Measurements from ENCODE around the gene GAPDHS. TPM values are rescaled to one million over a fixed set of nuclear protein-coding genes. Genes with fewer than 3 reads are reported as not detected.
A peak's percentile ranks its signal among the peaks of the same experiment; 100 is the strongest.

GAPDHS gene
- total RNA-seq, 1 donor from 2014 or later: not detected

- DNase-seq (ENCODE audit: low spot score): peak; percentile 93
- Mint-ChIP-seq H3K4me1 (peaks cover 7% of the 10 kb centered on the region), H3K27me3 (ENCODE audit: insufficient read depth, low read depth) (peaks cover 47% of the 10 kb centered on the region), H3K36me3 (no peaks in the 10 kb centered on the region), H3K27ac (no peak overlapping the region), H3K4me3 (peak overlapping the region; percentile 78), H3K9me3 (no peaks in the 10 kb centered on the region)
- Histone ChIP-seq H3K9ac (peak overlapping the region; percentile 31), H3K4me2 (peak overlapping the region; percentile 85), H3K79me2 (ENCODE audit: low read depth) (peaks cover 19% of the 10 kb centered on the region), H3K4me1 (peaks cover 4% of the 10 kb centered on the region), H2AFZ (replicated peaks) (peak overlapping the region; percentile 91), H3K4me3 (peak overlapping the region; percentile 74), H4K20me1 (ENCODE audit: low read depth) (no peaks in the 10 kb centered on the region), H3F3A (ENCODE audit: low read depth) (peaks cover 10% of the 10 kb centered on the region), H3K27me3 (peaks cover 28% of the 10 kb centered on the region), H3K27ac (peak overlapping the region; percentile 34), H3K9me3 (ENCODE audit: low read depth) (no peaks in the 10 kb centered on the region), H3K36me3 (no peaks in the 10 kb centered on the region)
- TF ChIP-seq EZH2 (IDR thresholded peaks at IDR 0.05) (peak; percentile 38), CTCF (IDR thresholded peaks at IDR 0.05) (peak; percentile 93), EZH2phosphoT487 (IDR thresholded peaks at IDR 0.05) (no peak)
These were observed 23.2 kb upstream of the GAPDHS start for GRCh38 chr19:35509861-35510625.

GRCh38 chr19:35510626-35510964, 22.7 kb upstream of the GAPDHS start:
- Histone ChIP-seq H3K4me3 (peak overlapping the region; percentile 74), H3K4me2 (peak overlapping the region; percentile 85), H4K20me1 (ENCODE audit: low read depth) (no peaks in the 10 kb centered on the region), H2AFZ (replicated peaks) (peak overlapping the region; percentile 91), H3K9me3 (ENCODE audit: low read depth) (no peaks in the 10 kb centered on the region), H3F3A (ENCODE audit: low read depth) (peaks cover 10% of the 10 kb centered on the region), H3K4me1 (peaks cover 4% of the 10 kb centered on the region), H3K27ac (no peak overlapping the region), H3K36me3 (no peaks in the 10 kb centered on the region), H3K79me2 (ENCODE audit: low read depth) (peaks cover 19% of the 10 kb centered on the region), H3K27me3 (peaks cover 28% of the 10 kb centered on the region), H3K9ac (no peak overlapping the region)
- TF ChIP-seq EZH2 (IDR thresholded peaks at IDR 0.05): no peak
- no peak for TF ChIP-seq CTCF (IDR thresholded peaks at IDR 0.05)
- TF ChIP-seq EZH2phosphoT487 (IDR thresholded peaks at IDR 0.05): no peak
- H3K36me3 Mint-ChIP-seq: no peaks in the 10 kb centered on the region
- no peaks in the 10 kb centered on the region for H3K9me3 Mint-ChIP-seq
- no peak for DNase-seq (ENCODE audit: low spot score)
- no peak overlapping the region for H3K27ac Mint-ChIP-seq
- H3K4me1 Mint-ChIP-seq: peaks cover 7% of the 10 kb centered on the region
- no peak overlapping the region for H3K4me3 Mint-ChIP-seq
- H3K27me3 Mint-ChIP-seq (ENCODE audit: insufficient read depth, low read depth): peaks cover 46% of the 10 kb centered on the region

GRCh38 chr19:35511337-35511736, 21.9 kb upstream of the GAPDHS start:
- H3K4me3 Mint-ChIP-seq: no peak overlapping the region
- H3K27me3 ChIP-seq: peaks cover 28% of the 10 kb centered on the region
- no peaks in the 10 kb centered on the region for H3K36me3 ChIP-seq

More at GRCh38 chr19:35511337-35511736, 21.9 kb upstream of the GAPDHS start:
- no peaks in the 10 kb centered on the region for H4K20me1 ChIP-seq (ENCODE audit: low read depth)
- H3K9me3 Mint-ChIP-seq: no peaks in the 10 kb centered on the region
- H3K9ac ChIP-seq: no peak overlapping the region
- no peak overlapping the region for H3K27ac Mint-ChIP-seq
- DNase-seq (ENCODE audit: low spot score): no peak
- TF ChIP-seq EZH2phosphoT487 (IDR thresholded peaks at IDR 0.05) (no peak), EZH2 (IDR thresholded peaks at IDR 0.05) (no peak), CTCF (IDR thresholded peaks at IDR 0.05) (no peak)
- H3K4me2 ChIP-seq: no peak overlapping the region
- H3K9me3 ChIP-seq (ENCODE audit: low read depth): no peaks in the 10 kb centered on the region
- H3K4me1 Mint-ChIP-seq: peaks cover 7% of the 10 kb centered on the region
- H3K79me2 ChIP-seq (ENCODE audit: low read depth): peaks cover 19% of the 10 kb centered on the region
- H2AFZ ChIP-seq (replicated peaks): no peak overlapping the region
- H3K4me1 ChIP-seq: peaks cover 4% of the 10 kb centered on the region
- no peak overlapping the region for H3K4me3 ChIP-seq
- no peaks in the 10 kb centered on the region for H3K36me3 Mint-ChIP-seq
- peaks cover 41% of the 10 kb centered on the region for H3K27me3 Mint-ChIP-seq (ENCODE audit: insufficient read depth, low read depth)
- peaks cover 10% of the 10 kb centered on the region for H3F3A ChIP-seq (ENCODE audit: low read depth)
- H3K27ac ChIP-seq: no peak overlapping the region
